IPS-18c (cell line): ENCODE results near the gene ARHGAP4.

Experiments used
- H3K4me3 ChIP-seq: 2 replicates; pipeline ENCODE4 v1.7.0; 2013; ENCODE audit warnings: low read depth, mild to moderate bottlenecking, low read length, moderate library complexity; ENCODE audit not compliant: insufficient read depth
- H3K9me3 ChIP-seq: one replicate; pipeline ENCODE4 v1.6.1; 2013; ENCODE audit warnings: mild to moderate bottlenecking, low read length, moderate library complexity; ENCODE audit not compliant: control insufficient read depth, insufficient read depth

The ARHGAP4 gene

GRCh38 chrX:153870791-153871360 lies 55.2 kb downstream of the ARHGAP4 start:
- H3K9me3 ChIP-seq: peaks cover 7% of the 10 kb centered on the region
- H3K4me3 ChIP-seq: no peak overlapping the region; the same call in 1 of the 2 replicates

DNA sequence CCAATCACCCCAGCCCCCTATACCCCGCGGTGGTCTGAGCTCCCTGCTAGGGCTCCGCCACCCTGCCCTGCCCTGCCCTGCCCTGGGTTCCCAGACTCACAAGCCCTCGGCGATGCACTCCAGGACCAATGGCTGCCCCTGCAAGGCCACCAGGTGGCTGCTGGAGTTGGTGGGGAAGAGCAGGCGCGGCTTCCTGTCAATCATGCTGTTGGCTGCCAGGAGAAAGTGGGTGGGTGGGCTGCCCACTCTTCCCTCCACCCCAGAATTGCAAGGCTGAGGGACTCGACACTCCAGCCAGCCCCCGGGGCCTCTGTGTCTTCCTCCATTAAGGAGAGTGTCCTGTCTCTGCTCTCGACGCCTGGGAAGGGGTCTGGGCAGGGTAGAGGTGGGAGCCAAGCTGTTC lies 55.8 kb downstream of the ARHGAP4 start:
- peaks cover 10% of the 10 kb centered on the region for H3K9me3 ChIP-seq
- no peak overlapping the region for H3K4me3 ChIP-seq

DNA sequence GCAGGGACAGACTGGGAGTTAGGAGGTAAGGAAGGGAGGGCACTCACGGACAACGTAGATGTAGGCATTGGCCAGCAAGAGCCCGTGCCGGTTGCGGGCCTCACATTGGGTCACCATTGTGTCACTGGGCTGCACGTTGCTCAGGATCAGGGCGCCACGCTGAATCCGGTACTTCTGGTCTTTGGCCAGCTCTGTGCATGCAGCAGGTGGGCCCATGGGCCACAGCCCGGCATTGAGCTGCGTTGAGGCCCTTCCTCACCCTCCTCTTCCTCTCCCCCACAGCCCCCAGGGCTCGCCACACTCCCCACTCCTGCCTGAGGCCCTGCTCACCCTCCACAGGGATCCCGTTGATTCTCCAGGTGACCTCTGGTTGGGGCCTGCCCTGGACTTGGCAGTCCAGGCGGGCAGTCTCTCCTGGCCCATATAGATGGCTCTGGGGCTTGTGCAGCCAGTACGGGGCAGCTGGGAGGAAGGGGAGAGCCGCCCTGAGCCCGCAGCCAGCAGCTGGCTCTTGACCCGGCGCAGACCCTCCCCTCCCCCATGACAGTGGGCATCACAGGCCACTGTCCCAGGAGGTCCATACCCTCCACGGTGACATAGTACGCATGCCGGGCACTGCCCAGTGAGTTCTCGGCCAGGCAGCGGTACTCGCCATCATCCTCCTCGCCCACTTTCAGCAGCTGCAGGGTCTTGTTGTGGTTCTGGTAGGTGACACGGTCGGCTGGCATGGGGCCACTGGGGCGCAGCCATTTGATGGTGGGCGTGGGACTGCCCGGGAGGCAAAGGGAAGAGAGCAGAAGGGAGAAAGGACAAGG lies 56.4 kb downstream of the ARHGAP4 start:
- Histone ChIP-seq H3K4me3 (no peak overlapping the region), H3K9me3 (peaks cover 10% of the 10 kb centered on the region)

GRCh38 chrX:153868576-153869472 lies 57.2 kb downstream of the ARHGAP4 start:
- peaks cover 10% of the 10 kb centered on the region for H3K9me3 ChIP-seq
- H3K4me3 ChIP-seq: no peak overlapping the region

- Histone ChIP-seq H3K4me3 (no peak overlapping the region), H3K9me3 (peaks cover 12% of the 10 kb centered on the region)
Observed at GRCh38 chrX:153867671-153868070, 58.4 kb downstream of the ARHGAP4 start.

GRCh38 chrX:153867139-153867538 lies 58.9 kb downstream of the ARHGAP4 start:
- Histone ChIP-seq H3K4me3 (0 out of 2 replicates have a peak overlapping the region, but pooled peaks have one; percentile 1), H3K9me3 (peaks cover 11% of the 10 kb centered on the region)

DNA sequence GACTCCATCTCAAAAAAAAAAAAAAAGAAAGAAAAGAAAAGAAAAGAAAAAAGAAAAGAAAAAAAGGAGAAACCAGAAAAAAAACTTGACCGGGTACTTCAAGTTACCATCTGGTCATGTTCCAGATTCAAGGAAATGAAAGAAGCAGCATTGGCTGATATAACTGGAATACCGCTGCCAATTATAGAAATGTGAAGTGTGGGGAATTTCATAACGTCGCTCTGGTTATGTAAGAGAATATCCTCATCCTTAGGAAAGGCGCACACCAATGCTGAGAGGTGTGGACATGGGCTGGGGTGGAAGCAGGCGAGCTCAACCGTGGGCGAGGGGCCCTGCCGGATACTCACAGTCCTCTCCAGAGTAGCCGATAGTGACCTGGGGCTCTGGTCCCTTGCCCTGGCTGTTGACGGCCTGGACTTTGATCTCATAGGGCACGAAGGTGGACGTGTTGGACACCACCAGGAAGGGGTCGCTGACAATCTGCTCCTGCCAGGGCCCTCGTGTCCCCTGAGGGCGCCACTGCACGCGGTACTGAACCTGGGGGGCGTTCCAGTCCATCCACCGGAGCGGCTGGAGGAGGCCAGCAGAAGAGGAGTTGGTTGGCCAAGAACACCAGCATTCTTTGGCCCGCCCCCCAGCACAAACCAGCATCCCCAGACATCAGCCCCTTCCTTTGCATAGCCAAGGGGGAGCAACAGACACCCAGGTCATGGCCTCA lies 59.6 kb downstream of the ARHGAP4 start:
- no peak overlapping the region for H3K4me3 ChIP-seq
- peaks cover 12% of the 10 kb centered on the region for H3K9me3 ChIP-seq

GRCh38 chrX:153865685-153866084 lies 60.4 kb downstream of the ARHGAP4 start:
- peaks cover 14% of the 10 kb centered on the region for H3K9me3 ChIP-seq
- no peak overlapping the region for H3K4me3 ChIP-seq

DNA sequence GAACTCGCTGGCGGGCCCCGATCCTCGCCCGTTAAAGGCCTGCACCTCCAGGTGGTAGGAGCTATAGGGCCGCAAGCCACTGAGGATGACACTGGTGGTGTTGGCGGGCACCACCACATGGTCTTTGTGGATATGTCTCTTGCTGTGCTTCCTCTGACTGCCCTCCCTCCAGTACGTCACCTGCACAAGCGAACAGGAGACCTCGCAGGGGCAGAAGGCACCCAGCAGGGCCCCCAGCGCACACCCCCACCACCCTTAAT lies 60.8 kb downstream of the ARHGAP4 start:
- peaks cover 14% of the 10 kb centered on the region for H3K9me3 ChIP-seq

DNA sequence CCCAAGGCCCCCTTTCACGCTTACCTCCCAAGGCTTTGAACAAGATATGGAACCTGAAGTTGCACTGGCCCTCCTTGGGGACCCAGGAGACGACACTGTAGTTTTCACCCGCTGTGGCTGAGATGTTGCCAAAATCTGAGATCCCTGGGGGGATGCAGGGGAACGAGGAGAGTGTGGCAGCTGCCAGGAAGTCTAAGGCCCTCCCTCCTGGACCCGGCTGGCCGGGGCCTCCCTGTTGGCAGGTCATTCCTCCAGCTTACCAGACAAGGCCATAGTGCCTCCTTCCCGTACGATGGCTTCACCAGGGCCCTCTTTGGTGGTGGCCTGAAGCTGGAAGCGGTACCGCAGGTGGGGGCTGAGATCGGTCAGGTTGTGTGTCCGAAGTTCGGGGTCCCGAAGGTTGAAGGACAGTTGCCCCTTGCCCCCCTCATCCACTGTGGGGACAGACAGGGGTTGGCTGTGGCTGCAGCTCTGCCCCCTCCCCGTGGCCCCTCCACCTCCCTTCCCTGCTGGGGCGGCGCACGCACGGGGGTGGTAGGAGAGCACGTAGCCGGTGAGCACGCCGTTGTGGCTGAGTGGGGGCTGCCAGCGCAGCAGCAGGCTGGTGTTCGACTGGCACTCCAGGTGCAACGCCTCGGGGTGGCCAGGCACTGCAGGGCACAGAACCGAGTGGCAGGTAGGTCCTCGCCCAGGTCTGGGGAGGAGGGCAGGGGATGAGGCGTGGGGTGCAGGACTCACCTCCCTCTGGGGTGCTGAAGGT lies 61.3 kb downstream of the ARHGAP4 start:
- Histone ChIP-seq H3K4me3 (no peak overlapping the region), H3K9me3 (peaks cover 15% of the 10 kb centered on the region)

More for the DNA sequence above, 60.8 kb downstream of the ARHGAP4 start:
- no peak overlapping the region for H3K4me3 ChIP-seq

DNA sequence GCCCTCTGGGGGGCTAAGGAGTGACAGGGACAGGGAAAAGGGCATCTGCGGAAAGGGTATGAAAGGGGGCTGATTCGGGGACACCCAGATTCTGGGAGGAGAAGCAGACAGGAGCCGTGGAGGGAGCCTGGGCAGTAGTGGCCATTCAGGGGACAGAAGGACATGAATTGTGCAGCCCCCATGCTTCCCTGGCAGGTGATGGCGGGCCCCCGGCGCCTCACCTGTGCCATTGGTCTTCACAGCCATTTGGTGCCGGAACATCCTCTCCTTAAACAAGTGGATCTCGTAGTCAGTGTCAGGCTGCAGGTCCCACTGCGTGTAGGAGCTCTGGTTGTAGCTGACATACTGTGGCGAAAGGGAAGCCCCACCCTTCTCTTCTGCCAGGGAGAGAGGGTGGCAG lies 62.0 kb downstream of the ARHGAP4 start:
- no peak overlapping the region for H3K4me3 ChIP-seq
- peaks cover 18% of the 10 kb centered on the region for H3K9me3 ChIP-seq

- Histone ChIP-seq H3K9me3 (peaks cover 18% of the 10 kb centered on the region), H3K4me3 (no peak overlapping the region)
Observed at GRCh38 chrX:153863251-153863991, 62.6 kb downstream of the ARHGAP4 start.

DNA sequence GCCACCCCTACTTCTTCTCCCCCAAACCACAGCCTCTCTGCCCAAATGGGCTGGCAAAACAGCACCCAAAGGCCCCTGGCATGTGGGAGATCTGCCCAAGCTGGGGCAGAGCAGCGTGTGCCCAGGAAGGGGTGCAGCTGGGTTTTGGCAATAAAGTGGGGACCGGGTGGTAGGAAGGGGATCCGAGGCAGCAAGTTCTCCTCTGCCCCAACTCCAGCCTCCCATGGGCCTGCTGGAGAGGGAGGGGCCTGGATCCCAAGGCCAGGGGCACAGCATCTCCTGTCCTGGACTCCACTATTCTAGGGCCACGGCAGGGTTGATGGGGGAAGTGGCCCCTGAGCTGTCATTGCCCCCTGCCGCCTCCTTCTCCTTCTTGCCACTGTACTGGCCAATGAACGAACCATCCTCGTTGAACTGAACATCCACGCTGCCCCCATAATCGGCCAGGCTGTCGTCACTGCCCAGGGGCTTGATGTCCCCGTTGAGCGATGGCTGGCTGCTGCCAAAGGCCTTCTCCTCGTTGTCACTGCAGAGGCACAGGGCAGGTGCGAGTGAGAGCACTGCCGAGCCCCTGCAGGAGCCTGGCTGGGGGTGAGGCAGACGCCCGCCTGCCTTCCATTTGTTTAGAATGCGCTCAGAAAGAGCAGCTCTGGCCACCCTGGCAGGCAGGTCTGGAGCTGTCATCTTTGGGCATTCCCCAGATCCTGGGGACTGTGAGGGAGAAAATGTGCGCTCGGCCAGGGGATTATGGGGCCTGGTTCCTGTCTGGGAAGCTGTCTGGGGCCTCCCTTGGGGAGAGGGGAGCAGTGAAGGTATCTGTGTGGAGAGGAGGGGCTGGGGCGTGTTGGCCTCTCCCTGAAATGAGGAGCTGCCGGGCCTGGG lies 63.5 kb downstream of the ARHGAP4 start:
- H3K4me3 ChIP-seq: peak overlapping the region; percentile 31; the same call in 1 of the 2 replicates
- H3K9me3 ChIP-seq: peaks cover 16% of the 10 kb centered on the region

- H3K9me3 ChIP-seq: peaks cover 16% of the 10 kb centered on the region
- no peak overlapping the region for H3K4me3 ChIP-seq
Observed at GRCh38 chrX:153861733-153862310, 64.2 kb downstream of the ARHGAP4 start.

DNA sequence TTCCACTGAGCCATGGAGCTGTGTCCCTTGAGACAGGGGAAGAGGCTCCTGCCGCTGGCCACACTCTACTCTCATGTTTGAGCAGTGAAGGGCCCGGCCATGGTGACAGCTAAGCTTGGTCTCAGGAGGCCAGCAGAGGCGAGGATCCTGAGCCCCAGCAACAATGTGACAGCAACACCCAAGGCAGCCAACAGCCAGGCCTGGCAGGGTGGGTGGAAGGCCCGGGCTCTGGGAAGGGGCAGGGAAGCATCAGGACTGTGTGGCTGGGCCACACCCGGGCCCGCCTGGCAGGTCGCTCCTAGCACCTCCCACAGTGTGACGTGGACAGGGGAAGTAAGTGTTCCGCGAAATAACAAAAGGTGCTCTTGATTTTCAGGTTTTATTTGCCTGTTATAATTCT lies 64.9 kb downstream of the ARHGAP4 start:
- Histone ChIP-seq H3K9me3 (peaks cover 16% of the 10 kb centered on the region), H3K4me3 (no peak overlapping the region)
